Loucy (cell line): ENCODE results near the gene CENPP.

ENCODE experiments used
- H2AFZ ChIP-seq: fragments of 200-600 bp; sonication (generic); 2 replicates; pipeline ENCODE4 v1.6.0; 2016; ENCODE audit warnings: antibody characterized with exemption, mild to moderate bottlenecking, low read length, moderate library complexity
- H3F3A ChIP-seq: fragments of 200-600 bp; 2 replicates; pipeline ENCODE4 v1.6.0; 2016; ENCODE audit warnings: antibody characterized with exemption, low read depth, mild to moderate bottlenecking
- H3K27me3 ChIP-seq: fragments of 200-600 bp; sonication (generic); 2 replicates; pipeline ENCODE4 v1.6.1; 2014; ENCODE audit warnings: low read length, mild to moderate bottlenecking; ENCODE audit not compliant: insufficient read depth, poor library complexity, severe bottlenecking
- H3K36me3 ChIP-seq: fragments of 200-600 bp; sonication (generic); 2 replicates; pipeline ENCODE4 v1.6.1; 2016; ENCODE audit warnings: low read length; ENCODE audit not compliant: insufficient read depth
- H3K4me1 ChIP-seq: fragments of 200-600 bp; sonication (generic); 2 replicates; pipeline ENCODE4 v1.5.1; 2014; ENCODE audit warnings: low read length, mild to moderate bottlenecking; ENCODE audit not compliant: insufficient read depth, poor library complexity, severe bottlenecking
- H3K4me2 ChIP-seq: fragments of 200-600 bp; sonication (generic); 2 replicates; pipeline ENCODE4 v1.6.0; 2014; ENCODE audit warnings: antibody characterized with exemption, low read length, low read depth, mild to moderate bottlenecking; ENCODE audit not compliant: poor library complexity, severe bottlenecking
- H3K4me3 ChIP-seq: fragments of 200-600 bp; sonication (generic); 2 replicates; pipeline ENCODE4 v1.5.1; 2014; ENCODE audit warnings: low read length, mild to moderate bottlenecking, mixed read lengths; ENCODE audit not compliant: poor library complexity, severe bottlenecking
- H3K79me2 ChIP-seq: fragments of 200-600 bp; sonication (generic); 2 replicates; pipeline ENCODE4 v1.6.1; 2014; ENCODE audit warnings: low read length; ENCODE audit not compliant: insufficient read depth
- H3K9ac ChIP-seq: fragments of 200-600 bp; sonication (generic); 2 replicates; pipeline ENCODE4 v1.6.0; 2014; ENCODE audit warnings: mild to moderate bottlenecking, low read depth, low read length, moderate library complexity; ENCODE audit not compliant: poor library complexity, severe bottlenecking
- H3K9me2 ChIP-seq: fragments of 200-600 bp; sonication (generic); replicated peaks from 2 replicates; pipeline ENCODE4 v1.6.1; 2016; ENCODE audit warnings: low read depth, low read length, mixed read lengths
- H3K9me3 ChIP-seq: fragments of 200-600 bp; sonication (generic); 2 replicates; pipeline ENCODE4 v1.6.1; 2014; ENCODE audit warnings: mild to moderate bottlenecking, antibody characterized with exemption, low read length, low read depth; ENCODE audit not compliant: insufficient read depth
- H4K20me1 ChIP-seq: fragments of 200-600 bp; sonication (generic); 2 replicates; pipeline ENCODE4 v1.6.0; 2014; ENCODE audit warnings: antibody characterized with exemption, low read length, mild to moderate bottlenecking; ENCODE audit not compliant: insufficient read depth, poor library complexity, severe bottlenecking
- CTCF ChIP-seq: fragments of 200-600 bp; sonication (generic); conservative IDR thresholded peaks from 2 replicates; pipeline ENCODE4 v1.5.1; 2014; ENCODE audit warnings: mild to moderate bottlenecking, antibody characterized with exemption, low read length
- EZH2phosphoT487 ChIP-seq: fragments of 200-600 bp; IDR thresholded peaks from 2 replicates; pipeline ENCODE4 v1.6.1; 2018; ENCODE audit warnings: antibody characterized with exemption, mild to moderate bottlenecking, moderate library complexity, borderline replicate concordance

The CENPP gene

GRCh38 chr9:92295827-92296258 lies 29.9 kb upstream of the CENPP start:
- Histone ChIP-seq H3K4me2 (peak overlapping the region; percentile 5), H2AFZ (no peak overlapping the region), H3K36me3 (peaks cover 38% of the 10 kb centered on the region), H3K4me1 (peaks cover 35% of the 10 kb centered on the region), H3K27me3 (no peaks in the 10 kb centered on the region), H3K4me3 (no peak overlapping the region), H4K20me1 (peaks cover 17% of the 10 kb centered on the region), H3K79me2 (peaks cover 39% of the 10 kb centered on the region), H3K9ac (peak overlapping the region; percentile 95), H3K9me3 (no peaks in the 10 kb centered on the region), H3K9me2 (no peaks in the 10 kb centered on the region), H3F3A (peaks cover 7% of the 10 kb centered on the region; the same call in 1 of the 2 replicates)
- TF ChIP-seq CTCF: no peak
- no peak for TF ChIP-seq EZH2phosphoT487

- H4K20me1 ChIP-seq: peaks cover under 1% of the 10 kb centered on the region
- H3K36me3 ChIP-seq: peaks cover 51% of the 10 kb centered on the region
- no peak overlapping the region for H3K9ac ChIP-seq
Measured at GRCh38 chr9:92297611-92298010, 28.1 kb upstream of the CENPP start.

GRCh38 chr9:92298036-92298435 lies 27.7 kb upstream of the CENPP start:
- H3K36me3 ChIP-seq: peaks cover 56% of the 10 kb centered on the region
- TF ChIP-seq EZH2phosphoT487: no peak
- TF ChIP-seq CTCF: no peak
- H3K9me2 ChIP-seq: no peaks in the 10 kb centered on the region
- H3K9me3 ChIP-seq: no peaks in the 10 kb centered on the region
- H3K9ac ChIP-seq: no peak overlapping the region
- peaks cover 7% of the 10 kb centered on the region; the same call in 1 of the 2 replicates for H3F3A ChIP-seq
- H3K79me2 ChIP-seq: peaks cover 17% of the 10 kb centered on the region
- no peaks in the 10 kb centered on the region for H3K27me3 ChIP-seq
- no peaks in the 10 kb centered on the region for H4K20me1 ChIP-seq
- no peak overlapping the region for H2AFZ ChIP-seq
- no peak overlapping the region for H3K4me3 ChIP-seq
- peaks cover 16% of the 10 kb centered on the region for H3K4me1 ChIP-seq
- H3K4me2 ChIP-seq: no peak overlapping the region

More at GRCh38 chr9:92297611-92298010, 28.1 kb upstream of the CENPP start:
- H3K9me2 ChIP-seq: no peaks in the 10 kb centered on the region
- H3K4me3 ChIP-seq: no peak overlapping the region
- TF ChIP-seq CTCF (no peak), EZH2phosphoT487 (no peak)
- H3K27me3 ChIP-seq: no peaks in the 10 kb centered on the region
- H3K4me2 ChIP-seq: no peak overlapping the region
- peaks cover 7% of the 10 kb centered on the region; the same call in 1 of the 2 replicates for H3F3A ChIP-seq
- H3K79me2 ChIP-seq: peaks cover 22% of the 10 kb centered on the region
- H3K4me1 ChIP-seq: peaks cover 20% of the 10 kb centered on the region
- no peaks in the 10 kb centered on the region for H3K9me3 ChIP-seq
- H2AFZ ChIP-seq: no peak overlapping the region
